NOMO-1 treated with dmso at 0.1 percent for 144 hours (cell line): Measurements from ENCODE around the gene KIRREL1.

Experiments used
- DNase-seq: peaks from one replicate; lab custom pipeline; 2025; ENCODE audit not compliant: unreplicated experiment; lab: John Stamatoyannopoulos, UW

KIRREL1 gene

GRCh38 chr1:158028969-158029368, 35.5 kb downstream of the KIRREL1 start:
- DNase-seq: no peak

- DNase-seq: no peak
Observed at GRCh38 chr1:158035014-158035413, 41.6 kb downstream of the KIRREL1 start.

GRCh38 chr1:158035976-158036583, 42.6 kb downstream of the KIRREL1 start:
- DNase-seq: no peak

GRCh38 chr1:158037008-158037865, 43.8 kb downstream of the KIRREL1 start:
- DNase-seq: no peak

- DNase-seq: no peak
Observed at GRCh38 chr1:158037866-158038359, 44.5 kb downstream of the KIRREL1 start.

- DNase-seq: no peak
Observed at GRCh38 chr1:158038793-158039192, 45.3 kb downstream of the KIRREL1 start.

- no peak for DNase-seq
Observed at GRCh38 chr1:158039380-158039779, 45.9 kb downstream of the KIRREL1 start.

- no peak for DNase-seq
Observed at GRCh38 chr1:158040323-158040722, 46.9 kb downstream of the KIRREL1 start.

GRCh38 chr1:158043232-158043631, 49.8 kb downstream of the KIRREL1 start:
- DNase-seq: no peak

GRCh38 chr1:158045639-158046038, 52.2 kb downstream of the KIRREL1 start:
- no peak for DNase-seq

- DNase-seq: no peak
Observed at GRCh38 chr1:158046715-158047510, 53.5 kb downstream of the KIRREL1 start.

GRCh38 chr1:158048371-158049067, 55.1 kb downstream of the KIRREL1 start:
- DNase-seq: no peak

- no peak for DNase-seq
Observed at GRCh38 chr1:158049853-158050252, 56.4 kb downstream of the KIRREL1 start.

- DNase-seq: no peak
Observed at GRCh38 chr1:158053276-158053675, 59.8 kb downstream of the KIRREL1 start.

GRCh38 chr1:158054721-158055120, 61.3 kb downstream of the KIRREL1 start:
- DNase-seq: no peak

GRCh38 chr1:158055854-158056253, 62.4 kb downstream of the KIRREL1 start:
- no peak for DNase-seq

- DNase-seq: no peak
Observed at GRCh38 chr1:158056498-158056897, 63.1 kb downstream of the KIRREL1 start.

- no peak for DNase-seq
Observed at GRCh38 chr1:158058237-158058985, 65.0 kb downstream of the KIRREL1 start.

- DNase-seq: no peak
Observed at GRCh38 chr1:158059984-158060383, 66.5 kb downstream of the KIRREL1 start.

GRCh38 chr1:158062174-158062573, 68.7 kb downstream of the KIRREL1 start:
- no peak for DNase-seq
